ENCODE data around the gene MDFI.

MDFI gene

DNA sequence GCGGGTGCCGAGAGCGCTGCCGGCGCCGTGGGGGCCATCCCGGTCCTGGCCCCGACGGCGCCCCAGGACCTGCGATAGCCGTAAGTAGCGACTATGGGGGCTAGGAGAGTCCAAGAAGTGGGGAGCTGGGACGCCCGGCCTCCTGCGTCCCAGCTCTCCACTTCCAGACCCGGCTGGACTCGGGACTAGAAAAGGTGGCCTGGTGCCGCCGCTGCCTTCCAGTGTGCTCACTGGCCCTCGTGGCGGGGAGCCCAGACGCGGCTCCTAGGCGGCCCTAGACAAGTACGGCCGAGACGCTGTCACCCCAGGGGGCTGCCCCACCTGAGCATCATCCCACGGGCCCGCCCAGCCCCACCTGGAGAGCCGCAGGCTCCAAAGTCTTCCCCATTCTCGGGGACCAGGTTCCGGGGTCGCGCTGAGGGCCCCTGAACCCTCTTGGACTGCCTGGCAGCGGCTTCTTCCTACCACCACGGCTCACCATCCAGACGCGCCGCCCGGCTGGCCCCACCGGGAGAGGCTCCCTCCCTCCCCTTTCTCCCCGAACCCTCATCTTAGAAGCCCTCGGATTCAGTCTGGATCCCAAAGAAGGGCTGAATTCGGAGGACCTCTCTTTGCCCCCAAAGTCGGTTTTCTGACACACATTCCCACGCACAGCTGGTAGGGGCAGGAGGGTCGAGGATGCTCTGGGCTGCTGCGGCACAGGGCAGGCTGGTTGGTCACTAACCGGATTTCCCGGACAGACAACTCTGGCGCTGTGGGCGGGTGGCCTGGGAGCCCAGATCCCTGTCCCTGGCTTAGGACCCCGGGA, 870 bp upstream of the MDFI start:
- Histone ChIP-seq H3K4me1 (ENCODE audit: insufficient read depth, low read length) (peaks cover 7% of the 10 kb centered on the region), H3K36me3 (ENCODE audit: insufficient read depth, low read length) (no peaks in the 10 kb centered on the region), H3K27ac (ENCODE audit: low read depth, low read length) (no peak overlapping the region), H3K27me3 (ENCODE audit: control insufficient read depth in 1 of 2, insufficient read depth in 2 of 2, low read length in 2 of 2) (peaks cover 22 to 54% of the 10 kb centered on the region in 2 donors), H3K9me3 (ENCODE audit: low read length) (no peaks in the 10 kb centered on the region), H3K4me3 (ENCODE audit: low read depth in 1 of 2, low read length in 2 of 2) (peak overlapping the region; percentile 32 to 53), H3K9ac (ENCODE audit: low read length) (no peak overlapping the region)

DNA sequence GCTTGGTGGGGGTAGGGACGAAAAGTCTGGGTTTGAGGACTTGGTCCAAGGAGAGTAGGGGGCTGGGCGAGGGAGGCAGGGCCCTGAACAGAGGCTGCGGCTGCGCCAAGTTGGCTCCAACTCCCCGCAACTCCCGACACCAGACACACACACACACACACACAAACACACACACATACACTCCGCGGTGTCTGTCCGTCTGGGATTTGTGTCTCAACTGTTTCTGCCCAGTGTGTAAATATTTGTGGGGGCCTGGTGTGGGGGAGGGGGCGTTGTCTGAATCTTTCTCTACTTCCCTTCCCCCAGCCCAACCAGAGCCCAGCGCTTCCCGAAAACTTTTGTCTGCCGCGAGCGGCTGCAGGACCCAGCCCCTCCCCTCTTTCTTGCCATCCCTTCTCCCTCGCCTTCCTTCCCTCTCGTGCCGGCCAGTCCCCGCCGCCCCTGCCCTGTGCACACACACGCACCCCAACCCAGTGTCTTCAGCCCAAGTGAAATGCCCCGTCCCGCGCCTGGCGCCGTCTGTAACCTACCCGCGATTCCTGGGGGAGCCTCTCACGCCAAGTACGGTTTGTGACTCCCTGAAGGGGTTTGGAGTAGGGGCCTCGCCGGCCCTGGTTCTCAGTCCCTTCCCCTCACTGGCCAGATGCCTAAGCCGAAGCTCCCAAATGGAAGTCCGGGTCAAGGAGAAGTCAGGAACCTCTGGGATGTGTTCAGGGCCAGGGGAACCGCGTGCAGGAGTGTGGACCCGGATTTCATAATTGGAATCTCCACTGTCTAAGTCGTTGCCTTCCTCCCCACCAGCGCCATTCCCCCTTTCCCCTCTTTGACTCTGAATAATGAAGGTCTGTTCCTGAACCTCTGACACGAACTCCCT, 904 bp downstream of the MDFI start:
- Histone ChIP-seq H3K4me3 (ENCODE audit: low read depth in 1 of 2, low read length in 2 of 2) (peak overlapping the region; percentile 1 to 43), H3K9me3 (ENCODE audit: low read length) (no peaks in the 10 kb centered on the region), H3K27ac (ENCODE audit: low read depth, low read length) (no peak overlapping the region), H3K36me3 (ENCODE audit: insufficient read depth, low read length) (no peaks in the 10 kb centered on the region), H3K27me3 (ENCODE audit: control insufficient read depth in 1 of 2, insufficient read depth in 2 of 2, low read length in 2 of 2) (peaks cover 22 to 54% of the 10 kb centered on the region in 2 donors), H3K9ac (ENCODE audit: low read length) (no peak overlapping the region), H3K4me1 (ENCODE audit: insufficient read depth, low read length) (peaks cover 7% of the 10 kb centered on the region)

DNA sequence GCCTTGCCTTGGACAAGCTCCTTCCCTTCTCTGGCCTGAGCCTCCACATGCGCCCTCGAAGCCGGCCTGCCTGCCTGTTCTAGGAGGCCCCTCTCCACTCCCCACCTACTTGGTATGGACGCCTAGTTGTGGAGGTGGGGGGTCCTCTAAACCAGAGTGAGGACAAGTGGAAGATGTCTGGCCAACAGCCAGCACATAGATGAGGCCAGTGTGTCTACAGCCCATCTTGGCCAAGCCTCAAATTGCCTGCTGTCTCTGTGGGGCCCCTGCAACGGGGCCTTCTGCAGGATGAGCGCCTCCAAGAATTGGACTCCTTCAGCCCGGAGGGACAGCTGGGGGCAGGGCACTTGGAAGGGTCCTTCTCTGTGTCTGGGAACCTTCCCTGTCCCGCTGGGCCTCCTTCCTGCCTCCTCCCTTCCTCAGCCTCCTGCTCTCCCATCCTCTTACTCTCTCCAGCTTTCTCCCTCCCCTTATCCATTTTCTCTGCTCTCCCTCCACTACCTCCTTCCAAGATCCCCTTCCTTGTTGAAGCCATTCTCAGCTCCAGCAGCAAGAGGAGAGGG, 1.6 kb downstream of the MDFI start:
- peaks cover 22 to 47% of the 10 kb centered on the region in 2 donors for H3K27me3 ChIP-seq (ENCODE audit: control insufficient read depth in 1 of 2, insufficient read depth in 2 of 2, low read length in 2 of 2)
- H3K4me1 ChIP-seq (ENCODE audit: insufficient read depth, low read length): peaks cover 7% of the 10 kb centered on the region
- no peak overlapping the region for H3K9ac ChIP-seq (ENCODE audit: low read length)
- no peaks in the 10 kb centered on the region for H3K9me3 ChIP-seq (ENCODE audit: low read length)
- no peak overlapping the region for H3K4me3 ChIP-seq (ENCODE audit: low read depth in 1 of 2, low read length in 2 of 2)
- no peaks in the 10 kb centered on the region for H3K36me3 ChIP-seq (ENCODE audit: insufficient read depth, low read length)
- H3K27ac ChIP-seq (ENCODE audit: low read depth, low read length): no peak overlapping the region

DNA sequence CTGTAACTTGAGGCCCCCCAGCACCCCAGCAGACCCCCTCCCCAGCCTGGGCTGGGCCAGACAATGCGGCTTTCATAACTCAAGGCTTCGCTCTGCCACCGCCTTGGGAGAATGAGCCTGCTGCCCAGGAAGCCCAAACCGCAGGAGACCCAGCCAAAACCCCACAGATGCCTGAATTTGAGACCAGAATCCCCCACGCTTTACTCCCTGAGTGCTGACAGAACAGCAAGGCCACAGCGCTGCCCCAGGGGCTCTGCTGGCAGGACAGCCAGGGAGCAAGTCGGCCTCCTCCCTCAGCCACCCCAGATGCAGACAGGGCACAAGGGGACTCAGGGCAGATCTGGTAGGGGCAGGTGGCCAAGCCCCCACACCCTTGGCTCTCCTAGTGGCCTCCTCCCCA, 2.2 kb downstream of the MDFI start:
- Histone ChIP-seq H3K36me3 (ENCODE audit: insufficient read depth, low read length) (no peaks in the 10 kb centered on the region), H3K27ac (ENCODE audit: low read depth, low read length) (no peak overlapping the region), H3K4me1 (ENCODE audit: insufficient read depth, low read length) (peaks cover 7% of the 10 kb centered on the region), H3K27me3 (ENCODE audit: control insufficient read depth in 1 of 2, insufficient read depth in 2 of 2, low read length in 2 of 2) (peaks cover 22 to 47% of the 10 kb centered on the region in 2 donors), H3K4me3 (ENCODE audit: low read depth in 1 of 2, low read length in 2 of 2) (no peak overlapping the region), H3K9me3 (ENCODE audit: low read length) (no peaks in the 10 kb centered on the region), H3K9ac (ENCODE audit: low read length) (no peak overlapping the region)

DNA sequence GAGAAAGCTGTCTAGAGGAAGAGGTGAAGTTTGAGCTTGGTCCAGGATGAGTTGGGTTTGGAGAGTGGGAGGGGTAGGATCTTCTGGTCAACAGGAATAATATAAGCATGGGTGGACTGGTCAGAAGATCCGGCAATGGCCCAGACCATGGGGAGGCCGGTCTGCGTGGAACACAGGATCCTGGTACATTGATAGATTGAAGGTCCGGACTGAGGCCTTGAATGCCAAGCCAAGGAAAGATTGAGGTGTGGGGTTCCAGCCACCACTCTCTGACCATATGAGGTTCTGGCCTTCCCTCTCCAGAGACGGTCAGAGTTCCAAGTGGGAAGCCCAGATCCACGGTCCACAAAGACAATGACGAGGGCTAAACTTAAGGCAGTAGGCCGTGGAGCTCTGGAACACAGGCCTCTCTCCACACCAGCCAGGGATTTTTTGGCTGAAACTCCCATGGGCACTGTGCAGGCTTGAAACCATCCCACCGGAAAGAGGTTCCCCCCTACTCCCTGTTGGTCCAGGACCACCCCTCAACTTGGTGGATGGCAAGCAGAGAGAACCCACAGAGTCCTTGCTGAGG, 3.2 kb downstream of the MDFI start:
- Histone ChIP-seq H3K27me3 (ENCODE audit: control insufficient read depth in 1 of 2, insufficient read depth in 2 of 2, low read length in 2 of 2) (peaks cover 18 to 40% of the 10 kb centered on the region in 2 donors), H3K36me3 (ENCODE audit: insufficient read depth, low read length) (no peaks in the 10 kb centered on the region), H3K27ac (ENCODE audit: low read depth, low read length) (no peak overlapping the region), H3K9me3 (ENCODE audit: low read length) (no peaks in the 10 kb centered on the region), H3K4me3 (ENCODE audit: low read depth in 1 of 2, low read length in 2 of 2) (no peak overlapping the region), H3K9ac (ENCODE audit: low read length) (no peak overlapping the region), H3K4me1 (ENCODE audit: insufficient read depth, low read length) (peaks cover 7% of the 10 kb centered on the region)

DNA sequence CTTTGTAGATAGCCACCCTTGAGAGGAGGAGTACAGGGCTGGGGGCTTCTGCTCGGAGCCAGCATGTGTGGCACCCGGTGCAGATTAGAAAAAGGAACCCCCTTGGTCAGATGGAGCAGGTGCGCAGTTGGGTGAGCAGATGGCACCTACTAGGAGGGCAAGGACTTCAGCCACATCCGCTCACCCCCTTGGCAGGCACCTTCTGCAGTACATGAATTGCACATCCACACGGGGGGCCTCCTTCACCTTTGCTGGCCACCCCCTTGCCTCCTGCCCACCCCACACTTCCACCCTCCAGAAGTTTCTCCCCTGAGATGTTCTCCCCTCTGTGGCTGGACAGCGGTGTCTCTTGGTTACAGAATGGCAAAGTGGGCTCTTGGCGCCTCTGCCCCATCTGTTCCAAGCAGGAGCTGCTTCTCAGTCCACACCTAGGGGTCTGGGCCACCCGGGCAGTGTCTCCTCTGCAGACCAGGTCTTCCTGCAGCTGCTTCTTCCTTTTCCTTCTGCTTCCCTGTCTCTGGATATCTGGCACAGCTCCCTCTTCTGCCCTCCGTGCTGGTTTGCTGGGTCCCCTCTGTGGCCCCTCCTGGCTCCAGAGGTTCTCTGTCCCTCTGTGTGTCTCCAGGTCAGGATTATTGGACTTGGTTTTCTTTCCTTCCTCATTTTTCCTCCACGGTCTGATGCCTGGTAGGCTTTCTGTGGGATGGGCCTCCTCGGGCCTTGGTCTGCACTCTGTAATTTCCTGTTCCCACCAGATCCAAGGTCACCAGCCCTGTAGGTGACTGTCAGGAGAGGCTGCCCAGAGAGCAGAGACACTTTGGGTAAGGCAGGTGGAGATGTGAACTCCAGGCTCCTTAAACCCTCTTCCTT, 4.1 kb downstream of the MDFI start:
- Histone ChIP-seq H3K9ac (ENCODE audit: low read length) (no peak overlapping the region), H3K9me3 (ENCODE audit: low read length) (no peaks in the 10 kb centered on the region), H3K27ac (ENCODE audit: low read depth, low read length) (no peak overlapping the region), H3K4me1 (ENCODE audit: insufficient read depth, low read length) (peaks cover 6% of the 10 kb centered on the region), H3K36me3 (ENCODE audit: insufficient read depth, low read length) (no peaks in the 10 kb centered on the region), H3K4me3 (ENCODE audit: low read depth in 1 of 2, low read length in 2 of 2) (no peak overlapping the region), H3K27me3 (ENCODE audit: control insufficient read depth in 1 of 2, insufficient read depth in 2 of 2, low read length in 2 of 2) (peaks cover 9 to 31% of the 10 kb centered on the region in 2 donors)

DNA sequence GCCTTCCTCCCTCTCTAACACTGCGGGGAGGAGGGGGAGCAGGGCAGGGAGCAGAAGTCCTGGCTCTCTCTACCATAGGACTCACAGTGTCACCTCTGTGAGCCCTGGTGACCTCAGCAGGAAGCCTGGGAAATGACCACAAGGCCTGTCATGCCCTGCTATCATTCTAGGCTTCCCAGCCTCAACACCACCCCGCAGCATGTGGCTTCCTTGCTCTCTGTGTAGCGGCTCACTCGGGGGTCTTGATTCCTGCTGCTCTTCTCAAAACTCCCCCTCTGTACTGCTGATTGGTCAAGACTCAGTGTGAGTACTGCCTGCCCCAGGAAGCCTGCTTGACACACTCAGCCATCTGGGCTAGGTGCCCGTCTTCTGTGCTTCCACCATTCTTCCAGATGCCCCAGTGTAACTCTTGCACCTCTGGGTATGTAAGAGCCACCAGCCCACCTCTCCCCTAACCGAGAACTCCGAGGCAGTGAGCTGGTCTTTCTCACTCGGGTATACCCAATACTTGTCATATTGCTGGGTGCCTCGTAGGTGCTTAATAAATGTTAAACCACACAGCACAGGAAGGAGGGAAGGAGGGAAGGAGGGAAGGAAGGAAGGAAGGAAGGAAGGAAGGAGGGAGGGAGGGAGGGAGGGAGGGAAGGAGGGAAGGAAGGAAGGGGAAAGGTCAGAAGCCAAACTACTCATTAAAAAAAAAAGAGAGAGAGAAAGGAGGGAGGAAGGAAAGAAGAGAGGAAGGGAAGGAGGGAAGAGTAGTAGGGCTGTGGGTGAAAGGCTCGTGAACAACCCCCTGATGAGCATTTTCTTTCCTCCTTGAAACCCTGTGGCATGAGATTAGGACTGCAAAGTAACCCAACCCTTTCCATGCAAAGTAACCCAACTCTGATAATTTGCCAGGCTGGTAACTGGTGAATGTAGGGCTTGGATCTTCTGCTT, 5.0 kb downstream of the MDFI start:
- Histone ChIP-seq H3K4me3 (ENCODE audit: low read depth in 1 of 2, low read length in 2 of 2) (no peak overlapping the region), H3K36me3 (ENCODE audit: insufficient read depth, low read length) (no peaks in the 10 kb centered on the region), H3K9me3 (ENCODE audit: low read length) (no peaks in the 10 kb centered on the region), H3K27ac (ENCODE audit: low read depth, low read length) (no peak overlapping the region), H3K9ac (ENCODE audit: low read length) (no peak overlapping the region), H3K27me3 (ENCODE audit: control insufficient read depth in 1 of 2, insufficient read depth in 2 of 2, low read length in 2 of 2) (peaks cover 0 to 22% of the 10 kb centered on the region in 2 donors), H3K4me1 (ENCODE audit: insufficient read depth, low read length) (no peaks in the 10 kb centered on the region)

DNA sequence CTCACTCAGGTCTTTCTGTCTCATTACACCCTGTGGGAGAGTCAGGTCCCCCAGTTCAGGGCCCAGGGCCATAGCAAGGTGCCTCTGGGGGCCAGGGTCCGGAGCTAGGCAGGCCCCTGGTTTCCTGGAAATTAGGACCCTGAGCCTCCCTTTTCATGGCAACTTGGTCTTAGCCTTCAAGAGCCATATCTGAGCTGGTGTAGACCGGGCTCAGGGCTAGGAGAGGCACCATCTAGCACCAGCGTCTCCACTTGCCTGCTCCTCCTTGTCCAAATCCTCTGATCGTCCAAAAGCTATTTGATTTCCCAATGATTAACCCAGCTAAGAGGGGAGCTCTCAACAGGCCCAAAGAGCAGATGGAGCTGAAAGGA, 5.6 kb downstream of the MDFI start:
- Histone ChIP-seq H3K27ac (ENCODE audit: low read depth, low read length) (no peak overlapping the region), H3K36me3 (ENCODE audit: insufficient read depth, low read length) (no peaks in the 10 kb centered on the region), H3K9ac (ENCODE audit: low read length) (no peak overlapping the region), H3K27me3 (ENCODE audit: control insufficient read depth in 1 of 2, insufficient read depth in 2 of 2, low read length in 2 of 2) (peaks cover 0 to 15% of the 10 kb centered on the region in 2 donors), H3K9me3 (ENCODE audit: low read length) (no peaks in the 10 kb centered on the region), H3K4me3 (ENCODE audit: low read depth in 1 of 2, low read length in 2 of 2) (no peak overlapping the region), H3K4me1 (ENCODE audit: insufficient read depth, low read length) (no peaks in the 10 kb centered on the region)

DNA sequence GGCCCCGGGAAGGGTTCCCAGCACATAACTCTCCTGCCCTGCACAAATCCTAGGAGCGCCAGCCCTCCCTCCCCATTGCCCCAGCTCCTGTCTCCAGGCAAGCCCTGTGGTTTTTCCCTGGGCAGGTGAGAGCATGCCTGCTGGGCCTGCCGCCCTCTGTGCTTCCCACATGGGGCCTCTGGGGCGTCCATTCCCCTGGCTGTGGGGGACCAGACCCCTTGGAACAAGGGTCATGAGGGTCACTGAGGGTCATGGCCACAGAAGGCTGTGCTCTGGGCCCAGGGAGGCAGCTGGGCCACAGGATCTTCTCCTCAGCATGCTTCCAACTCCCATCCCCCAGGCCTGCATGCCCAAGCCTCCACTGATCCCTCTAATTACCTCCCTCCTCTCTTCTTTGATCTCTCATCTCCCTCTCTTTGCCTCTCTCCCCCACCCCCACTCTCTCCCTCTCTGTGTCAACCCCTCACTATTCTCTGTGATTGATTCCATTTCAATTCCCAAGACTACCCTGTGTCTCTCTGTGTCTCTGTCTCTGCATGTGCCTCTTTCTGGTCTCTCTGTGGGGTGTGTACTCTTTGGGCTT, 6.1 kb downstream of the MDFI start:
- no peaks in the 10 kb centered on the region for H3K36me3 ChIP-seq (ENCODE audit: insufficient read depth, low read length)
- H3K9me3 ChIP-seq (ENCODE audit: low read length): no peaks in the 10 kb centered on the region
- H3K4me1 ChIP-seq (ENCODE audit: insufficient read depth, low read length): no peaks in the 10 kb centered on the region
- H3K27me3 ChIP-seq (ENCODE audit: control insufficient read depth in 1 of 2, insufficient read depth in 2 of 2, low read length in 2 of 2): peaks cover 0 to 10% of the 10 kb centered on the region in 2 donors
- H3K9ac ChIP-seq (ENCODE audit: low read length): no peak overlapping the region
- H3K4me3 ChIP-seq (ENCODE audit: low read depth in 1 of 2, low read length in 2 of 2): no peak overlapping the region
- H3K27ac ChIP-seq (ENCODE audit: low read depth, low read length): no peak overlapping the region

Measured in muscle layer of colon (tissue), 2 donors.